ENCODE data around the gene MTHFR.

MTHFR gene

GRCh38 chr1:11787251-11787803 is 18.4 kb downstream of the MTHFR start:
- no peak for DNase-seq (ENCODE audit: extremely low read depth, low read depth)
- no peak for TF ChIP-seq CTCF (IDR thresholded peaks at IDR 0.05; ENCODE audit: low read depth, low read length, missing control alignments)
- H3K4me3 ChIP-seq (replicated peaks; ENCODE audit: low read depth, low read length) = no peak overlapping the region

GRCh38 chr1:11786168-11786567 is 19.6 kb downstream of the MTHFR start:
- H3K4me3 ChIP-seq (replicated peaks; ENCODE audit: low read depth, low read length) = no peak overlapping the region
- no peak for TF ChIP-seq CTCF (IDR thresholded peaks at IDR 0.05; ENCODE audit: low read depth, low read length, missing control alignments)
- DNase-seq (ENCODE audit: extremely low read depth, low read depth) = no peak

- peak; percentile 87 for TF ChIP-seq CTCF (IDR thresholded peaks at IDR 0.05; ENCODE audit: low read depth, low read length, missing control alignments)
- no peak for DNase-seq (ENCODE audit: extremely low read depth, low read depth)
- H3K4me3 ChIP-seq (replicated peaks; ENCODE audit: low read depth, low read length) = no peak overlapping the region
These were observed 20.6 kb downstream of the MTHFR start for GRCh38 chr1:11784993-11785769.

GRCh38 chr1:11784256-11784992 is 21.3 kb downstream of the MTHFR start:
- no peak overlapping the region for H3K4me3 ChIP-seq (replicated peaks; ENCODE audit: low read depth, low read length)
- no peak for DNase-seq (ENCODE audit: extremely low read depth, low read depth)
- no peak for TF ChIP-seq CTCF (IDR thresholded peaks at IDR 0.05; ENCODE audit: low read depth, low read length, missing control alignments)

- H3K4me3 ChIP-seq (replicated peaks; ENCODE audit: low read depth, low read length) = no peak overlapping the region
- no peak for TF ChIP-seq CTCF (IDR thresholded peaks at IDR 0.05; ENCODE audit: low read depth, low read length, missing control alignments)
- no peak for DNase-seq (ENCODE audit: extremely low read depth, low read depth)
These were observed 22.2 kb downstream of the MTHFR start for GRCh38 chr1:11783556-11783955.

GRCh38 chr1:11782127-11782708 is 23.5 kb downstream of the MTHFR start:
- H3K4me3 ChIP-seq (replicated peaks; ENCODE audit: low read depth, low read length) = no peak overlapping the region
- no peak for TF ChIP-seq CTCF (IDR thresholded peaks at IDR 0.05; ENCODE audit: low read depth, low read length, missing control alignments)
- DNase-seq (ENCODE audit: extremely low read depth, low read depth) = no peak

Measured in HFF-Myc (cell line).